GM23338 (cell line): ENCODE measurements around the gene SETDB2. TPM values are rescaled to one million over a fixed set of nuclear protein-coding genes. Genes with fewer than 3 reads are reported as not detected.

Experiments
- ATAC-seq: fragments of 200-7000 bp; cut with Tn5 transposase; 3 replicates; pipeline ENCODE4 v1.9.1; 2020
- DNase-seq: peaks from one replicate; pipeline ENCODE4 v3.0.0-alpha.2; 2015; ENCODE audit warnings: low spot score
- H2AFZ ChIP-seq: fragments of 200-600 bp; sonication (generic); 2 replicates; pipeline ENCODE4 v1.8.0; 2016; ENCODE audit warnings: antibody characterized with exemption, mild to moderate bottlenecking, moderate library complexity
- H3F3A ChIP-seq: fragments of 200-600 bp; sonication (generic); replicated peaks from 2 replicates; pipeline ENCODE4 v1.8.0; 2017; ENCODE audit warnings: antibody characterized with exemption, mixed run types, low read depth
- H3K27ac ChIP-seq: fragments of 200-600 bp; sonication (generic); 2 replicates; pipeline ENCODE4 v1.6.1; 2016; ENCODE audit warnings: low read depth
- H3K27me3 ChIP-seq: fragments of 200-600 bp; sonication (generic); 2 replicates; pipeline ENCODE4 v1.8.0; 2016; ENCODE audit warnings: mild to moderate bottlenecking, mixed run types, moderate library complexity; ENCODE audit not compliant: insufficient read depth
- H3K36me3 ChIP-seq: fragments of 200-600 bp; sonication (generic); 2 replicates; pipeline ENCODE4 v1.8.0; 2016; ENCODE audit warnings: mild to moderate bottlenecking; ENCODE audit not compliant: insufficient read depth
- H3K4me1 ChIP-seq: fragments of 200-600 bp; sonication (generic); 2 replicates; pipeline ENCODE4 v1.8.0; 2016; ENCODE audit warnings: mild to moderate bottlenecking, moderate library complexity; ENCODE audit not compliant: insufficient read depth
- H3K4me2 ChIP-seq: fragments of 200-600 bp; sonication (generic); 2 replicates; pipeline ENCODE4 v1.7.1; 2017; ENCODE audit warnings: mixed run types
- H3K4me3 ChIP-seq: fragments of 200-600 bp; sonication (generic); 2 replicates; pipeline ENCODE4 v1.6.1; 2016; ENCODE audit warnings: mixed run types
- H3K79me2 ChIP-seq: fragments of 200-600 bp; sonication (generic); replicated peaks from 2 replicates; pipeline ENCODE4 v1.8.0; 2017; ENCODE audit warnings: mild to moderate bottlenecking; ENCODE audit not compliant: insufficient read depth
- H3K9me2 ChIP-seq: fragments of 200-600 bp; sonication (generic); 2 replicates; pipeline ENCODE4 v1.8.0; 2017; ENCODE audit not compliant: insufficient read depth
- H4K20me1 ChIP-seq: fragments of 200-600 bp; sonication (generic); replicated peaks from 2 replicates; pipeline ENCODE4 v1.8.0; 2017; ENCODE audit warnings: mild to moderate bottlenecking; ENCODE audit not compliant: insufficient read depth
- H3K27ac Mint-ChIP-seq: 2 replicates; pipeline ENCODE4 v1.8.0; 2020; ENCODE audit warnings: inconsistent platforms, mild to moderate bottlenecking, moderate library complexity, mixed read lengths
- H3K27me3 Mint-ChIP-seq: 3 replicates; pipeline ENCODE4 v1.8.0; 2022; ENCODE audit warnings: low read depth, mild to moderate bottlenecking, moderate library complexity, mixed read lengths, inconsistent platforms; ENCODE audit not compliant: insufficient read depth, poor library complexity
- H3K36me3 Mint-ChIP-seq: 3 replicates; pipeline ENCODE4 v1.8.0; 2021; ENCODE audit warnings: low read depth, mild to moderate bottlenecking, inconsistent platforms, moderate library complexity, mixed read lengths
- H3K4me1 Mint-ChIP-seq: 3 replicates; pipeline ENCODE4 v1.8.0; 2020; ENCODE audit warnings: mild to moderate bottlenecking, inconsistent platforms, mixed read lengths
- H3K4me3 Mint-ChIP-seq: 3 replicates; pipeline ENCODE4 v1.8.0; 2021; ENCODE audit warnings: moderate library complexity, mild to moderate bottlenecking, inconsistent platforms, mixed read lengths
- H3K9me3 Mint-ChIP-seq: 3 replicates; pipeline ENCODE4 v1.8.0; 2020; ENCODE audit warnings: moderate library complexity, mild to moderate bottlenecking, inconsistent platforms, mixed read lengths
- CREB1 ChIP-seq: fragments of 250-450 bp; sonication (Bioruptor Pico); IDR thresholded peaks from 2 replicates; pipeline ENCODE4 v1.5.0; 2020; ENCODE audit warnings: low read depth, mild to moderate bottlenecking, moderate library complexity
- CTCF ChIP-seq, 2 experiments: fragments of 200-600 bp in 1 of 2; sonication (generic) in 1 of 2; conservative IDR thresholded peaks; 2 replicates each; pipeline versions ENCODE4 v1.5.1 to v1.6.1; 2016 to 2017; ENCODE audit warnings: antibody characterized with exemption in 2 of 2, low read depth in 2 of 2, mild to moderate bottlenecking in 2 of 2, moderate library complexity in 1 of 2
- ETS1 ChIP-seq: IDR thresholded peaks from 2 replicates; pipeline ENCODE4 v1.6.1; 2016; ENCODE audit warnings: antibody characterized with exemption
- EZH2phosphoT487 ChIP-seq: fragments of 200-600 bp; sonication (generic); IDR thresholded peaks from one replicate; pipeline ENCODE4 v1.8.1; 2018; ENCODE audit warnings: antibody characterized with exemption; ENCODE audit not compliant: unreplicated experiment
- NANOG ChIP-seq: IDR thresholded peaks from 2 replicates; pipeline ENCODE4 v1.6.1; 2016; ENCODE audit warnings: antibody characterized with exemption, borderline replicate concordance
- POLR2AphosphoS5 ChIP-seq: IDR thresholded peaks from 2 replicates; pipeline ENCODE4 v1.6.1; 2016; ENCODE audit warnings: antibody characterized with exemption, low read depth
- REST ChIP-seq: IDR thresholded peaks from one replicate; pipeline ENCODE4 v1.6.1; 2018; ENCODE audit warnings: antibody characterized with exemption; ENCODE audit not compliant: unreplicated experiment
- STAT1 ChIP-seq: IDR thresholded peaks from one replicate; pipeline ENCODE4 v1.6.1; 2016; ENCODE audit warnings: antibody characterized with exemption; ENCODE audit not compliant: unreplicated experiment
- ZNF114 ChIP-seq: fragments of 250-450 bp; sonication (Bioruptor Pico); IDR thresholded peaks from 2 replicates; pipeline ENCODE4 v1.5.0; 2020; ENCODE audit warnings: mild to moderate bottlenecking, moderate library complexity
- ZNF331 ChIP-seq: fragments of 250-450 bp; sonication (Bioruptor Pico); IDR thresholded peaks from 2 replicates; pipeline ENCODE4 v1.5.0; 2020; ENCODE audit warnings: low read depth, mild to moderate bottlenecking, moderate library complexity
- ZNF462 ChIP-seq: fragments of 250-450 bp; sonication (Bioruptor Pico); IDR thresholded peaks from 2 replicates; pipeline ENCODE4 v1.5.0; 2020; ENCODE audit warnings: mild to moderate bottlenecking, moderate library complexity
- polyA plus RNA-seq: library from polyadenylated mRNA; unstranded; fragments of >200 nt; fragmentation: Nextera tagmentation; extraction: Ambion mirVana; gene quantifications from 2 replicates; pipeline ENCODE4 v1.2.1, GENCODE V29; 2016
- total RNA-seq: library from RNA; depleted of rRNA; stranded (reverse); fragments of >200 nt; shearing (Covaris generic); gene quantifications from 2 replicates; pipeline ENCODE4 v1.2.3, GENCODE V29; 2014

Gene SETDB2
- total and polyA plus RNA-seq, 2 experiments from 2014 or later, result 4.6 to 5.8 TPM

- H3K4me1 ChIP-seq, result no peaks in the 10 kb centered on the region
- ATAC-seq, result no peak
- no peaks in the 10 kb centered on the region for H3K9me3 Mint-ChIP-seq
- DNase-seq, result no peak
- H3K27ac ChIP-seq, result no peak overlapping the region
- no peak overlapping the region for H3K4me3 Mint-ChIP-seq
- no peak overlapping the region for H3K4me2 ChIP-seq
- no peak overlapping the region for H2AFZ ChIP-seq
- no peaks in the 10 kb centered on the region for H3K36me3 ChIP-seq
- H3K27me3 Mint-ChIP-seq, result no peaks in the 10 kb centered on the region
- H3K4me1 Mint-ChIP-seq, result peaks cover 2% of the 10 kb centered on the region; the same call in 1 of the 3 replicates
- H3K9me2 ChIP-seq, result no peaks in the 10 kb centered on the region
- TF ChIP-seq STAT1 (no peak), NANOG (no peak), REST (no peak), EZH2phosphoT487 (no peak), CREB1 (CRISPR knock-in tag) (no peak), ZNF462 (CRISPR knock-in tag) (no peak), CTCF (conservative IDR thresholded peaks at IDR 0.05; ENCODE audit: low read depth in 2 of 2) (no peak; a peak in 1 of 4 replicates), ZNF114 (CRISPR knock-in tag) (no peak), POLR2AphosphoS5 (no peak), ETS1 (no peak), ZNF331 (CRISPR knock-in tag) (no peak)
- H3K27ac Mint-ChIP-seq, result no peak overlapping the region
- no peaks in the 10 kb centered on the region for H3K79me2 ChIP-seq
- no peak overlapping the region for H3K4me3 ChIP-seq
- H4K20me1 ChIP-seq, result no peaks in the 10 kb centered on the region
- no peaks in the 10 kb centered on the region for H3F3A ChIP-seq
- no peaks in the 10 kb centered on the region for H3K36me3 Mint-ChIP-seq
- no peaks in the 10 kb centered on the region for H3K27me3 ChIP-seq
Measured at GRCh38 chr13:49436890-49437289, 7.2 kb upstream of the SETDB2 start.
